CD4-positive, alpha-beta T cell treated with Interleukin-12 subunit alpha and Interleukin-12 subunit beta, for 1 hour (primary cell): ENCODE results near the gene CAPZB.

ENCODE experiments used
- DNase-seq: peaks from one replicate; pipeline ENCODE4 v3.0.0-alpha.2; 2020

The CAPZB gene

GRCh38 chr1:19363536-19364152, 121.7 kb downstream of the CAPZB start:
- no peak for DNase-seq

- no peak for DNase-seq
Observed at GRCh38 chr1:19361611-19362147, 123.7 kb downstream of the CAPZB start.

- DNase-seq: no peak
Observed at GRCh38 chr1:19360843-19361610, 124.3 kb downstream of the CAPZB start.

GRCh38 chr1:19360432-19360831, 124.9 kb downstream of the CAPZB start:
- DNase-seq: no peak

GRCh38 chr1:19360016-19360415, 125.3 kb downstream of the CAPZB start:
- no peak for DNase-seq

- no peak for DNase-seq
Observed at GRCh38 chr1:19359357-19359756, 126.0 kb downstream of the CAPZB start.

- no peak for DNase-seq
Observed at GRCh38 chr1:19358710-19359109, 126.6 kb downstream of the CAPZB start.

- no peak for DNase-seq
Observed at GRCh38 chr1:19357299-19357986, 127.9 kb downstream of the CAPZB start.

- DNase-seq: no peak
Observed at GRCh38 chr1:19356266-19356665, 129.1 kb downstream of the CAPZB start.

GRCh38 chr1:19354531-19354981, 130.8 kb downstream of the CAPZB start:
- no peak for DNase-seq

GRCh38 chr1:19353596-19353995, 131.7 kb downstream of the CAPZB start:
- DNase-seq: no peak

- DNase-seq: no peak
Observed at GRCh38 chr1:19352839-19353238, 132.5 kb downstream of the CAPZB start.

- DNase-seq: no peak
Observed at GRCh38 chr1:19351873-19352272, 133.5 kb downstream of the CAPZB start.

GRCh38 chr1:19350566-19350965, 134.8 kb downstream of the CAPZB start:
- no peak for DNase-seq

GRCh38 chr1:19349999-19350398, 135.3 kb downstream of the CAPZB start:
- no peak for DNase-seq

GRCh38 chr1:19348441-19349198, 136.7 kb downstream of the CAPZB start:
- no peak for DNase-seq

GRCh38 chr1:19347533-19348172, 137.7 kb downstream of the CAPZB start:
- no peak for DNase-seq

GRCh38 chr1:19346026-19346425, 139.3 kb downstream of the CAPZB start:
- DNase-seq: no peak

- no peak for DNase-seq
Observed at GRCh38 chr1:19345391-19345790, 139.9 kb downstream of the CAPZB start.

GRCh38 chr1:19344831-19345230, 140.5 kb downstream of the CAPZB start:
- no peak for DNase-seq

- peak; percentile 41 for DNase-seq
Observed at GRCh38 chr1:19344372-19344810, 140.9 kb downstream of the CAPZB start.

GRCh38 chr1:19343617-19344350, 141.6 kb downstream of the CAPZB start:
- no peak for DNase-seq
